Hepatocyte (in vitro differentiated cells): ENCODE measurements around the gene CALML3. TPM values are rescaled to one million over a fixed set of nuclear protein-coding genes. Genes with fewer than 3 reads are reported as not detected.

ENCODE experiments used
- DNase-seq: peaks from one replicate; pipeline ENCODE4 v3.0.0-alpha.2; 2016; ENCODE audit warnings: low spot score
- H2AFZ ChIP-seq: fragments of 200-600 bp; sonication (generic); 2 replicates; pipeline ENCODE4 v1.6.0; 2016; ENCODE audit warnings: antibody characterized with exemption, mild to moderate bottlenecking
- H3K27ac ChIP-seq: fragments of 200-600 bp; sonication (generic); 2 replicates; pipeline ENCODE4 v1.5.1; 2016; ENCODE audit warnings: mild to moderate bottlenecking
- H3K27me3 ChIP-seq: fragments of 200-600 bp; sonication (generic); 2 replicates; pipeline ENCODE4 v1.6.1; 2016
- H3K36me3 ChIP-seq: fragments of 200-600 bp; sonication (generic); replicated peaks from 2 replicates; pipeline ENCODE4 v1.5.1; 2016; ENCODE audit warnings: low read depth; ENCODE audit not compliant: insufficient read depth
- H3K4me1 ChIP-seq: fragments of 200-600 bp; sonication (generic); 2 replicates; pipeline ENCODE4 v1.5.1; 2016; ENCODE audit warnings: mild to moderate bottlenecking, moderate library complexity; ENCODE audit not compliant: insufficient read depth
- H3K4me2 ChIP-seq: fragments of 200-600 bp; sonication (generic); 2 replicates; pipeline ENCODE4 v1.6.0; 2016
- H3K4me3 ChIP-seq: fragments of 200-600 bp; sonication (generic); 2 replicates; pipeline ENCODE4 v1.5.1; 2016; ENCODE audit warnings: mild to moderate bottlenecking
- H3K79me2 ChIP-seq: fragments of 200-600 bp; sonication (generic); 2 replicates; pipeline ENCODE4 v1.6.0; 2017; ENCODE audit warnings: mild to moderate bottlenecking
- H3K9me2 ChIP-seq: fragments of 200-600 bp; sonication (generic); replicated peaks from 2 replicates; pipeline ENCODE4 v1.6.0; 2017; ENCODE audit warnings: mild to moderate bottlenecking; ENCODE audit not compliant: insufficient read depth
- H3K9me3 ChIP-seq: fragments of 200-600 bp; sonication (generic); 2 replicates; pipeline ENCODE4 v1.5.1; 2016; ENCODE audit warnings: low read depth, mild to moderate bottlenecking
- H4K20me1 ChIP-seq: fragments of 200-600 bp; sonication (generic); 2 replicates; pipeline ENCODE4 v1.6.0; 2016; ENCODE audit warnings: mild to moderate bottlenecking; ENCODE audit not compliant: insufficient read depth, poor library complexity, severe bottlenecking
- CTCF ChIP-seq: fragments of 200-600 bp; sonication (generic); IDR thresholded peaks from 2 replicates; pipeline ENCODE4 v1.5.1; 2016; ENCODE audit warnings: antibody characterized with exemption, mild to moderate bottlenecking; ENCODE audit not compliant: poor library complexity
- EZH2 ChIP-seq: fragments of 200-600 bp; sonication (generic); IDR thresholded peaks from 2 replicates; pipeline ENCODE4 v1.6.1; 2016; ENCODE audit warnings: antibody characterized with exemption, mild to moderate bottlenecking, borderline replicate concordance
- EZH2phosphoT487 ChIP-seq: fragments of 200-600 bp; sonication (generic); IDR thresholded peaks from one replicate; pipeline ENCODE4 v1.6.1; 2018; ENCODE audit warnings: antibody characterized with exemption, mild to moderate bottlenecking, low read depth, moderate library complexity; ENCODE audit not compliant: unreplicated experiment, severe bottlenecking
- WGBS: methylation state at CpG from one replicate; pipeline ENCODE4 v1.1.6; 2016; ENCODE audit warnings: low lambda C conversion rate; ENCODE audit errors: missing lambda C conversion rate; 5-methylcytosine and 5-hydroxymethylcytosine counted together
- polyA plus RNA-seq: library from polyadenylated mRNA; unstranded; fragments of >200 nt; fragmentation: Nextera tagmentation; extraction: Ambion mirVana; gene quantifications from 2 replicates; pipeline ENCODE4 v1.2.1, GENCODE V29; 2016
- total RNA-seq: library from RNA; depleted of rRNA; stranded (reverse); fragments of >200 nt; gene quantifications from 2 replicates; pipeline ENCODE4 v1.2.3, GENCODE V29; 2014

CALML3 gene
- total and polyA plus RNA-seq, 2 experiments from 2014 or later = not detected

DNA sequence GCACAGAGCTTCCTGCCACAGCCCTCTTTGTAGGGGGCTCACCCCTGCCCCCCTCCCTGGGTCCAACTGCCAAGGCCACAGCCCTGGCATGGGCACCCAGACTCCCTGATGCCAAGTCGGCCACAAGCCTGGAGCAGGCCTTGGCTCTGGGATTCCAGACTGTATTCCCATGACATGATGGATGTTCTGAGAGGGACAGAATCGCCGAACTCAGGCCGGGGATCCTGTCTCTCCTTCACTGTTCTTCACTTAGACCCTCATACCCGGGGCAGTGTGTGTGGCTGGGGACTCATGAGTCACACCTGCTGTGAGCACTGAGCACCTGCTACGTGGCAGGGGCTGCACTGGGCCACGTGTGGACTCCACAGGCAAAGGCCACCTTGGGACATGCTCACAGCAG is 33.3 kb upstream of the CALML3 start:
- Histone ChIP-seq H3K4me3 (no peak overlapping the region), H3K9me2 (no peaks in the 10 kb centered on the region), H3K27me3 (no peaks in the 10 kb centered on the region), H3K36me3 (no peaks in the 10 kb centered on the region), H3K4me1 (peaks cover 20% of the 10 kb centered on the region), H3K9me3 (no peaks in the 10 kb centered on the region), H3K27ac (no peak overlapping the region), H4K20me1 (no peaks in the 10 kb centered on the region), H2AFZ (no peak overlapping the region), H3K4me2 (no peak overlapping the region), H3K79me2 (no peaks in the 10 kb centered on the region)
- 98% methylated on average over 7 of the region's 7 CpGs for WGBS
- TF ChIP-seq EZH2phosphoT487 (no peak), CTCF (no peak), EZH2 (no peak)
- DNase-seq = no peak

DNA sequence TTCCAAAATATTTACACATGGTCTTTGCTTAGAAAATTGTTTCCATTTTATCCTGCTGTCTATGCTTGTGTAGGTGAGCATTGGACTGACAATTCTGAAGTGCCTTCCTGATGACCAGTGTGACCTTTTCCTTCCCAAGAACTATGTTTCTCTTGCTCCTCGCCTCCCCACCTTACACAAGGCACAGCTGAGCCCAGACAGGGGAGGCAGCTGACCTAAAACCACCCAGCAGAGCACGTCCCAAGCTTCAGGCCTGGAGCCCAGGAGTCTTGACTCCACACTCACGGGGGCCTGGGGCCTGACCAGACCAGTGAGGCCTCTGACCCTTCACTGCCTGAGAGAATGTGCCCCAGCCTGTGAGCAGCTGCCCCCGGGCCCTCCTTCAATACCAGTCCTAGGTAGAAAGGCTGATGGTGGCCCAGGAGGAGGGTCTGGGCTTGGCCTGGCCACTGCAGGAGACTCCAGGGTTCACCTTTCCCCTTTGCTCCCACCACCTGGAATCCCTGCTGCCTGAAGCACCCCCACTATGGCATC is 32.4 kb upstream of the CALML3 start:
- H3K27me3 ChIP-seq = no peaks in the 10 kb centered on the region
- no peaks in the 10 kb centered on the region for H3K9me2 ChIP-seq
- no peaks in the 10 kb centered on the region for H4K20me1 ChIP-seq
- WGBS = 95% methylated on average over 4 of the region's 4 CpGs
- H3K27ac ChIP-seq = peak overlapping the region; percentile 52
- no peaks in the 10 kb centered on the region for H3K79me2 ChIP-seq
- no peak for DNase-seq
- H2AFZ ChIP-seq = no peak overlapping the region
- no peaks in the 10 kb centered on the region for H3K36me3 ChIP-seq
- H3K4me1 ChIP-seq = peaks cover 20% of the 10 kb centered on the region
- H3K9me3 ChIP-seq = no peaks in the 10 kb centered on the region
- no peak overlapping the region for H3K4me3 ChIP-seq
- TF ChIP-seq EZH2phosphoT487 (no peak), CTCF (no peak), EZH2 (no peak)
- no peak overlapping the region for H3K4me2 ChIP-seq

- H3K4me1 ChIP-seq = peaks cover 20% of the 10 kb centered on the region
- no peaks in the 10 kb centered on the region for H3K27me3 ChIP-seq
- no peaks in the 10 kb centered on the region for H4K20me1 ChIP-seq
- peak overlapping the region; percentile 37 for H3K4me2 ChIP-seq
- no peaks in the 10 kb centered on the region for H3K9me3 ChIP-seq
- no peaks in the 10 kb centered on the region for H3K79me2 ChIP-seq
- 84% methylated on average over 13 of the region's 13 CpGs for WGBS
- no peaks in the 10 kb centered on the region for H3K36me3 ChIP-seq
- no peak for TF ChIP-seq EZH2phosphoT487
- TF ChIP-seq EZH2 = no peak
- TF ChIP-seq CTCF = no peak
- peak overlapping the region; percentile 3 for H2AFZ ChIP-seq
- peak overlapping the region; percentile 52 for H3K27ac ChIP-seq
- no peak overlapping the region for H3K4me3 ChIP-seq
- DNase-seq = no peak
- no peaks in the 10 kb centered on the region for H3K9me2 ChIP-seq
Measured at GRCh38 chr10:5492929-5493576, 31.7 kb upstream of the CALML3 start.

GRCh38 chr10:5493691-5494090 is 31.1 kb upstream of the CALML3 start:
- H3K79me2 ChIP-seq = no peaks in the 10 kb centered on the region
- no peak for DNase-seq
- H3K36me3 ChIP-seq = no peaks in the 10 kb centered on the region
- 40% methylated on average over 3 of the region's 3 CpGs for WGBS
- H3K4me2 ChIP-seq = peak overlapping the region; percentile 37
- TF ChIP-seq CTCF (no peak), EZH2 (no peak), EZH2phosphoT487 (no peak)
- H3K4me1 ChIP-seq = peaks cover 20% of the 10 kb centered on the region
- H4K20me1 ChIP-seq = no peaks in the 10 kb centered on the region
- H3K9me2 ChIP-seq = no peaks in the 10 kb centered on the region
- peak overlapping the region; percentile 3 for H2AFZ ChIP-seq
- H3K27me3 ChIP-seq = no peaks in the 10 kb centered on the region
- H3K4me3 ChIP-seq = no peak overlapping the region
- H3K9me3 ChIP-seq = no peaks in the 10 kb centered on the region
- peak overlapping the region; percentile 52 for H3K27ac ChIP-seq
